PFSK-1 (cell line): ENCODE measurements around the gene CLSTN1.

Experiments
- FOXP2 ChIP-seq: optimal IDR thresholded peaks from 2 replicates; pipeline ENCODE3; 2011; ENCODE audit warnings: borderline replicate concordance, control low read depth, inconsistent platforms; ENCODE audit not compliant: insufficient read depth; ENCODE audit errors: extremely low read length, extremely low read depth
- POLR2AphosphoS5 ChIP-seq: IDR thresholded peaks from 2 replicates; pipeline ENCODE4 v1.6.1; 2012; ENCODE audit warnings: low read depth, mild to moderate bottlenecking, control low read depth, low read length, moderate library complexity
- SIN3A ChIP-seq: IDR thresholded peaks from 2 replicates; pipeline ENCODE4 v1.6.1; 2012; ENCODE audit warnings: mild to moderate bottlenecking, low read length, moderate library complexity, borderline replicate concordance; ENCODE audit not compliant: insufficient read depth
- TAF1 ChIP-seq: IDR thresholded peaks from 2 replicates; pipeline ENCODE4 v1.6.1; 2012; ENCODE audit warnings: low read length, control low read depth, borderline replicate concordance; ENCODE audit not compliant: insufficient read depth
- TF ChIP-seq, protein P1 (sequence below), 2 experiments: IDR thresholded peaks; 2 replicates each; pipeline versions ENCODE4 v1.6.1 to v1.8.0; 2011 to 2012; ENCODE audit warnings: low read depth in 2 of 2, low read length in 2 of 2, control low read depth in 1 of 2, inconsistent platforms in 1 of 2, mild to moderate bottlenecking in 1 of 2, moderate library complexity in 1 of 2; ENCODE audit not compliant: insufficient read depth in 1 of 2

GRCh38 chr1:9871021-9871420 lies 47.3 kb upstream of the CLSTN1 start:
- no peak for TF ChIP-seq POLR2AphosphoS5
- TF ChIP-seq, protein P1, sequence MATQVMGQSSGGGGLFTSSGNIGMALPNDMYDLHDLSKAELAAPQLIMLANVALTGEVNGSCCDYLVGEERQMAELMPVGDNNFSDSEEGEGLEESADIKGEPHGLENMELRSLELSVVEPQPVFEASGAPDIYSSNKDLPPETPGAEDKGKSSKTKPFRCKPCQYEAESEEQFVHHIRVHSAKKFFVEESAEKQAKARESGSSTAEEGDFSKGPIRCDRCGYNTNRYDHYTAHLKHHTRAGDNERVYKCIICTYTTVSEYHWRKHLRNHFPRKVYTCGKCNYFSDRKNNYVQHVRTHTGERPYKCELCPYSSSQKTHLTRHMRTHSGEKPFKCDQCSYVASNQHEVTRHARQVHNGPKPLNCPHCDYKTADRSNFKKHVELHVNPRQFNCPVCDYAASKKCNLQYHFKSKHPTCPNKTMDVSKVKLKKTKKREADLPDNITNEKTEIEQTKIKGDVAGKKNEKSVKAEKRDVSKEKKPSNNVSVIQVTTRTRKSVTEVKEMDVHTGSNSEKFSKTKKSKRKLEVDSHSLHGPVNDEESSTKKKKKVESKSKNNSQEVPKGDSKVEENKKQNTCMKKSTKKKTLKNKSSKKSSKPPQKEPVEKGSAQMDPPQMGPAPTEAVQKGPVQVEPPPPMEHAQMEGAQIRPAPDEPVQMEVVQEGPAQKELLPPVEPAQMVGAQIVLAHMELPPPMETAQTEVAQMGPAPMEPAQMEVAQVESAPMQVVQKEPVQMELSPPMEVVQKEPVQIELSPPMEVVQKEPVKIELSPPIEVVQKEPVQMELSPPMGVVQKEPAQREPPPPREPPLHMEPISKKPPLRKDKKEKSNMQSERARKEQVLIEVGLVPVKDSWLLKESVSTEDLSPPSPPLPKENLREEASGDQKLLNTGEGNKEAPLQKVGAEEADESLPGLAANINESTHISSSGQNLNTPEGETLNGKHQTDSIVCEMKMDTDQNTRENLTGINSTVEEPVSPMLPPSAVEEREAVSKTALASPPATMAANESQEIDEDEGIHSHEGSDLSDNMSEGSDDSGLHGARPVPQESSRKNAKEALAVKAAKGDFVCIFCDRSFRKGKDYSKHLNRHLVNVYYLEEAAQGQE (IDR thresholded peaks at IDR 0.05; ENCODE audit: insufficient read depth in 1 of 2, low read depth in 2 of 2, low read length in 2 of 2) = no peak
- no peak for TF ChIP-seq TAF1
- TF ChIP-seq SIN3A = no peak
- TF ChIP-seq FOXP2 = no peak
